ENCODE measurements around the gene RIN3. TPM values are rescaled to one million over a fixed set of nuclear protein-coding genes. Genes with fewer than 3 reads are reported as not detected.
A peak's percentile ranks its signal among the peaks of the same experiment; 100 is the strongest.

RIN3 gene
- total RNA-seq, 1 donor from 2014 or later, result 4.7 TPM

DNA sequence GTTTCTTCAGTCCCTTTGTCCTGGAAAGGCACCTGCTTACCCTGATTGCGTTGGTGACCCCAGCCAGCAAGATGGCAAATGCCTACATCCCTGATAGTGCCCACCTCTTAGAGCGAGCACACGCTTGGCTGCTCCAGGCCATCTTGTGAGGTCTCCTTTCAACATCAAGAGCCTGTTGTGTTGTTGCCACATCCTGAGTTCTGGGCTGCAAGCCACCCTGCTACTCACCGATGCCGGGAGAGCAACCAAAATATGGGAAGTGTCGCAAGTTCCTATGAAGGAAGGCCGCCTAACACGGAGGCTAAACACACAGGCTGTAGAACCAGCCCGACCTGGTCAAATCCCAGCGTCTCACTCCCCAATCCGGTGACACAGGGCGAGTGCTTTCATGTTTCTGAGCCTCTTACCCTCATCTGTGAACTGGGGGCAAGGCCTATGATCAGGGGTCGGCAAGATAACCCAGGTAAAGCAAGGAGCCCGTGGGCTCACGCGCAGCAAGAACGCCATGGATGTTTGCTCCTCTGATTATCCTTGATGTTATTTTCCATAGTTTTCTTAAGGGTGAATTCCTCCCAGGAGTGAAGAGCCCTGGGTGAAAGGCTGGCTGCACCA is 136.5 kb downstream of the RIN3 start:
- H3K9ac ChIP-seq (ENCODE audit: low read depth in 1 of 3, low read length in 3 of 3), result no peak overlapping the region
- no peak overlapping the region for H3K4me3 ChIP-seq (ENCODE audit: low read length in 3 of 3)
- H3K36me3 ChIP-seq (ENCODE audit: control insufficient read depth in 3 of 3, insufficient read depth in 3 of 3, low read length in 3 of 3), result peaks cover 0 to 5% (median 5%) of the 10 kb centered on the region in 3 donors
- H3K9me3 ChIP-seq (ENCODE audit: control insufficient read depth in 3 of 3, low read length in 3 of 3), result peaks cover 0 to 1% (median 0%) of the 10 kb centered on the region in 3 donors
- no peaks in the 10 kb centered on the region for H3K27me3 ChIP-seq (ENCODE audit: control insufficient read depth in 3 of 3, insufficient read depth in 3 of 3, low read length in 3 of 3)
- peaks cover 0 to 22% (median 4%) of the 10 kb centered on the region in 3 donors for H3K4me1 ChIP-seq (ENCODE audit: control insufficient read depth in 3 of 3, insufficient read depth in 3 of 3, low read length in 3 of 3)
- peak overlapping the region; percentile 40 for H3K27ac ChIP-seq (ENCODE audit: low read depth, low read length)

DNA sequence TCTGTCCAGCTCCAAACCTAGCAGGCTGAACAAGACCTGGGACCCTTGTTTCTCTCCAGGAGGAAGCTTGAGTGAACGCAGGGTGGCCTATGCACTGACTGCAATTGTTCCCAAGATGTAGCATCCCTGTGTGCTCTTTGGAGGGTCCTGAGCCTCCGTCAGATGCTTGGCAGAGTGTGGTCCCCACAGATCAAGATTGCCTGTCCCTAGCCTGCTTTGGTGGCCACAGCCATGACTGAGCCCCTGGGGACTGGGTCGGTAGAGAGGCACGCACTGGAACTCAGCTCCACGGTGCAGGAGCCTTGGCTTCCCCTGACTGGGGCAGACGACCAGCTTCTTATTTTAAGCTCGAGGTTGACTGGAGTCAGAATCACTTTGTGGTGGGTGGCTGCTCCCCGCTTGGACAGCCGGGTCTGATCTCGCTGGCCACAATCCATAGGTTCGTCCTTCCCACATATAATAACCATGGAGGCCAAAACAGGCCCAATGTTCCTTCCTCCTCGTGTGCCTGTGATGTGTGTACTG is 137.1 kb downstream of the RIN3 start:
- H3K9me3 ChIP-seq (ENCODE audit: control insufficient read depth in 3 of 3, low read length in 3 of 3), result no peaks in the 10 kb centered on the region
- peaks cover 0 to 27% (median 4%) of the 10 kb centered on the region in 3 donors for H3K4me1 ChIP-seq (ENCODE audit: control insufficient read depth in 3 of 3, insufficient read depth in 3 of 3, low read length in 3 of 3)
- peaks cover 0 to 5% (median 5%) of the 10 kb centered on the region in 3 donors for H3K36me3 ChIP-seq (ENCODE audit: control insufficient read depth in 3 of 3, insufficient read depth in 3 of 3, low read length in 3 of 3)
- no peak overlapping the region for H3K4me3 ChIP-seq (ENCODE audit: low read length in 3 of 3)
- no peak overlapping the region for H3K9ac ChIP-seq (ENCODE audit: low read depth in 1 of 3, low read length in 3 of 3)
- no peaks in the 10 kb centered on the region for H3K27me3 ChIP-seq (ENCODE audit: control insufficient read depth in 3 of 3, insufficient read depth in 3 of 3, low read length in 3 of 3)
- H3K27ac ChIP-seq (ENCODE audit: low read depth, low read length), result peak overlapping the region; percentile 40

DNA sequence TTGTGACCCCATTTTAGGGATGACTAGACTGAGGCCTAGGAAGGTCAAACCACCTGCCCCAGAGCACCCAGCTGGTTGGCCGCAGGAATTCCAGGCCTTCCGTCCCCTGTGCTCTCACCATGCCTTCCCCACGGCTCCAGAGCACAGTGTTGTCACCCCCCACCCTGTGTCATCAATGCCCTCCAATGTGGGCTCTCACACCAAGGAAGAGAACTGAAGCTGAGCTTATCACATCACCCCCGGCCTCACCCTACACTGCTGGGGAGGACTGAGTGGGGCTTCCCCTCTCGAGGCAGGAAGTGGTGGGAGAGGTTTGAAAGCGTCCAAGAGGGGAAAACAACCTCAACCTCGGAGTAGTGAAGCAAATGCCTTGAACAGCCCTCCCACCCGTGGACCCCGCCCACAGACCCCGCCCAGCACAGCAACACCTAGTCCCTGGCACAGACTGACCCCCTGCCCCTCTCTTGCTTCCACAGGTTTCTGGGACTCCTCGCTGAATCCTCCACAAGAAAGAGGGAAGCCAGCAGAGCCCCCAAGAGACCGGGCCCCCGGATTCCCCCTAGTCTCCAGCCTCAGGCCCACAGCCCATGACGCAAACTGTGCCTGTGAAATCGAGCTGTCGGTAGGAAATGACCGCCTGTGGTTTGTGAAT is 137.7 kb downstream of the RIN3 start:
- Histone ChIP-seq H3K9ac (ENCODE audit: low read depth in 1 of 3, low read length in 3 of 3) (no peak overlapping the region), H3K4me3 (ENCODE audit: low read length in 3 of 3) (no peak overlapping the region), H3K27ac (ENCODE audit: low read depth, low read length) (no peak overlapping the region), H3K9me3 (ENCODE audit: control insufficient read depth in 3 of 3, low read length in 3 of 3) (no peaks in the 10 kb centered on the region), H3K27me3 (ENCODE audit: control insufficient read depth in 3 of 3, insufficient read depth in 3 of 3, low read length in 3 of 3) (no peaks in the 10 kb centered on the region), H3K36me3 (ENCODE audit: control insufficient read depth in 3 of 3, insufficient read depth in 3 of 3, low read length in 3 of 3) (peaks cover 0 to 6% (median 5%) of the 10 kb centered on the region in 3 donors), H3K4me1 (ENCODE audit: control insufficient read depth in 3 of 3, insufficient read depth in 3 of 3, low read length in 3 of 3) (peaks cover 0 to 28% (median 4%) of the 10 kb centered on the region in 3 donors)

DNA sequence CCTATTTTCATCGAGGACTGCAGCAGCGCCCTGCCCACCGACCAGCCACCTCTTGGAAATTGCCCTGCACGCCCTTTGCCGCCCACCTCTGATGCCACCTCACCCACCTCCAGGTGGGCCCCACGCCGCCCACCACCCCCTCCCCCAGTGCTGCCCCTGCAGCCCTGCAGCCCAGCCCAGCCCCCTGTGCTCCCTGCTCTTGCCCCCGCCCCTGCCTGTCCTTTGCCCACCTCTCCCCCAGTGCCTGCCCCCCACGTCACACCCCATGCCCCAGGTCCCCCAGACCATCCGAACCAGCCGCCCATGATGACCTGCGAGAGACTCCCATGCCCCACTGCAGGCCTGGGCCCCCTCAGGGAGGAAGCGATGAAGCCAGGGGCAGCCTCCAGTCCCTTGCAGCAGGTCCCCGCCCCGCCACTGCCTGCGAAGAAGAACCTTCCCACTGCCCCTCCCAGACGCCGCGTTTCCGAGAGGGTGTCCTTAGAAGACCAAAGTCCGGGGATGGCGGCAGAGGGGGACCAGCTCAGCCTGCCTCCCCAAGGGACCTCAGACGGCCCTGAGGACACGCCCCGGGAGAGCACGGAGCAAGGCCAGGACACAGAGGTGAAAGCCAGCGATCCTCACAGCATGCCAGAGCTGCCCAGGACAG is 138.3 kb downstream of the RIN3 start:
- Histone ChIP-seq H3K27ac (ENCODE audit: low read depth, low read length) (peak overlapping the region; percentile 36), H3K9ac (ENCODE audit: low read depth in 1 of 3, low read length in 3 of 3) (no peak overlapping the region), H3K27me3 (ENCODE audit: control insufficient read depth in 3 of 3, insufficient read depth in 3 of 3, low read length in 3 of 3) (no peaks in the 10 kb centered on the region), H3K4me3 (ENCODE audit: low read length in 3 of 3) (peak overlapping the region in 1 of 3 donors; percentile 51), H3K36me3 (ENCODE audit: control insufficient read depth in 3 of 3, insufficient read depth in 3 of 3, low read length in 3 of 3) (peaks cover 0 to 8% (median 5%) of the 10 kb centered on the region in 3 donors), H3K4me1 (ENCODE audit: control insufficient read depth in 3 of 3, insufficient read depth in 3 of 3, low read length in 3 of 3) (peaks cover 0 to 31% (median 6%) of the 10 kb centered on the region in 3 donors), H3K9me3 (ENCODE audit: control insufficient read depth in 3 of 3, low read length in 3 of 3) (no peaks in the 10 kb centered on the region)

DNA sequence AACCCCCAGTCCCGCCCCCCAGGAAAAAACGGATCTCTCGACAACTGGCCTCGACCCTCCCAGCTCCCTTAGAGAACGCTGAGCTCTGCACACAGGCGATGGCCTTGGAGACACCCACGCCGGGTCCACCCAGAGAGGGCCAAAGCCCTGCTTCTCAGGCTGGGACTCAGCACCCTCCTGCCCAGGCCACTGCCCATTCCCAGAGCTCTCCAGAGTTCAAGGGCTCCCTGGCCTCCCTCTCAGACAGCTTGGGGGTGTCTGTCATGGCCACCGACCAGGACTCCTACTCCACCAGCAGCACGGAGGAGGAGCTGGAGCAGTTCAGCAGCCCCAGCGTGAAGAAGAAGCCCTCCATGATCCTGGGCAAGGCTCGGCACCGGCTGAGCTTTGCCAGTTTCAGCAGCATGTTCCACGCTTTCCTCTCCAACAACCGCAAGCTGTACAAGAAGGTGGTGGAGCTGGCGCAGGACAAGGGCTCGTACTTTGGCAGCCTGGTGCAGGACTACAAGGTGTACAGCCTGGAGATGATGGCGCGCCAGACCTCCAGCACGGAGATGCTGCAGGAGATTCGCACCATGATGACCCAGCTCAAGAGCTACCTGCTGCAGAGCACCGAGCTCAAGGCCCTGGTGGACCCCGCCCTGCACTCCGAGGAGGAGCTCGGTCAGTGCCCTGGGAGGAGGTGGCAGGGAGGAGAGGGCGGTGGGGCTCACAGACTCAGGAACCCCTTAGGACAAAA is 139.0 kb downstream of the RIN3 start:
- peaks cover 0 to 30% (median 8%) of the 10 kb centered on the region in 3 donors for H3K4me1 ChIP-seq (ENCODE audit: control insufficient read depth in 3 of 3, insufficient read depth in 3 of 3, low read length in 3 of 3)
- peak overlapping the region in 2 of 3 donors; percentile 29 to 51 for H3K4me3 ChIP-seq (ENCODE audit: low read length in 3 of 3)
- H3K27me3 ChIP-seq (ENCODE audit: control insufficient read depth in 3 of 3, insufficient read depth in 3 of 3, low read length in 3 of 3), result no peaks in the 10 kb centered on the region
- H3K9me3 ChIP-seq (ENCODE audit: control insufficient read depth in 3 of 3, low read length in 3 of 3), result no peaks in the 10 kb centered on the region
- peak overlapping the region in 1 of 3 donors; percentile 33 for H3K9ac ChIP-seq (ENCODE audit: low read depth in 1 of 3, low read length in 3 of 3)
- H3K36me3 ChIP-seq (ENCODE audit: control insufficient read depth in 3 of 3, insufficient read depth in 3 of 3, low read length in 3 of 3), result peaks cover 0 to 8% (median 5%) of the 10 kb centered on the region in 3 donors
- peak overlapping the region; percentile 36 for H3K27ac ChIP-seq (ENCODE audit: low read depth, low read length)

DNA sequence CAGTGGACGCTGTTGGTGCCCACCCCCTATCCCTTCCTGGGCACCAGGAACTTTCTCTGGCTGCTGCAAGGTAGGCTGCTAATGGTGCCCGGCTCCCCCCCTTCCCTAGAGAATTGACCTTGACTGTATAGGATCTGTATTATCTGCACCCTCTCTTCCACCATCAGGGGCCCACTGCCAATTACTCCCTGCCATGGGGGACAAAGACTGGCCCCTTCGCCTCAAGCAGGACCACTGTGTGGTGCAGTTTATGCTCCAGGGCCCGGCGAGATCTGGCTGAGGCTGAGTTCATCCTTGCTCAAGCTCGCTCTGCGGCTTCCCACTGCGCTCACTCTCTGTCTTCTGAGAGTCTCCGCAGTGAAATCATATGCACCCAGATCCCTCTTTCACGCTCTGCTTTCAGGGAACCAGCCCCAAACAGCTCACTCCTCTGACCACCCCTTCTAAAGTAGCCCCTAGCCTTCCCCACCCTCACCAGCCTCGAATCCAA is 139.6 kb downstream of the RIN3 start:
- H3K27me3 ChIP-seq (ENCODE audit: control insufficient read depth in 3 of 3, insufficient read depth in 3 of 3, low read length in 3 of 3), result no peaks in the 10 kb centered on the region
- H3K36me3 ChIP-seq (ENCODE audit: control insufficient read depth in 3 of 3, insufficient read depth in 3 of 3, low read length in 3 of 3), result peaks cover 0 to 8% (median 5%) of the 10 kb centered on the region in 3 donors
- peak overlapping the region in 1 of 3 donors; percentile 51 for H3K4me3 ChIP-seq (ENCODE audit: low read length in 3 of 3)
- H3K9me3 ChIP-seq (ENCODE audit: control insufficient read depth in 3 of 3, low read length in 3 of 3), result no peaks in the 10 kb centered on the region
- no peak overlapping the region for H3K27ac ChIP-seq (ENCODE audit: low read depth, low read length)
- peaks cover 3 to 32% (median 11%) of the 10 kb centered on the region in 3 donors for H3K4me1 ChIP-seq (ENCODE audit: control insufficient read depth in 3 of 3, insufficient read depth in 3 of 3, low read length in 3 of 3)
- H3K9ac ChIP-seq (ENCODE audit: low read depth in 1 of 3, low read length in 3 of 3), result peak overlapping the region in 1 of 3 donors; percentile 33

DNA sequence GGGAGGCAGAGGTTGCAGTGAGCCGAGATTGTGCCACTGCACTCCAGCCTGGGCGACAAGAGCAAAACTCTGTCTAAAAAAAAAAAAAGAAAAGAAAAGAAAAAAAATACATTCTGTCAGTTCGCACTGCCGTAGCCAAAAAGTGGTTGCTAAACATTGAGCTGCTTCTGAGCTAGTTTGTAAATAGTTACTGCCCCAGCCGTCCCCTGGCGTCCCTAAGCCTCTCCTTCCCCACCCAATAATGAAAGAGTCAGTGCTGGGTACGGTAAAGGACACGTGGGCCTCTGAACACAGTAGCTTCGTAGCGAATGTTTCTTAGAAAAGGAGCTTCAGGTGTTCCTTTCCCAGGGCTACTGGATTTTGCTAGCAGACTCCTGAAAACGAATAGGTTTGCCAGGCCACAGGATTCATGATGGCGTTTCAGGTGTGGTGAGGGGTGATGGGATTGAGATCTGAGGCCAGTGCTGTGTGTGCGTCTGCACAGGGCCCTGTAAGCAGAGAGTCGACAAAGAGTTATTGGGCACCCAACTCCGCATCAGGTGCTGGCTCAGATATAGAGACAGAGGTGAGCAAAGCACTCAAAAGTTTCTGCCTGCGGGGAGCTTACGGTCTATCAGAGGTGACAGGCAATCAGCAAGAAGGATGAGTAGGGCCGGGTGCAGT is 140.8 kb downstream of the RIN3 start:
- Histone ChIP-seq H3K27ac (ENCODE audit: low read depth, low read length) (no peak overlapping the region), H3K9ac (ENCODE audit: low read depth in 1 of 3, low read length in 3 of 3) (no peak overlapping the region), H3K36me3 (ENCODE audit: control insufficient read depth in 3 of 3, insufficient read depth in 3 of 3, low read length in 3 of 3) (peaks cover 0 to 8% (median 7%) of the 10 kb centered on the region in 3 donors), H3K27me3 (ENCODE audit: control insufficient read depth in 3 of 3, insufficient read depth in 3 of 3, low read length in 3 of 3) (no peaks in the 10 kb centered on the region), H3K4me3 (ENCODE audit: low read length in 3 of 3) (no peak overlapping the region), H3K4me1 (ENCODE audit: control insufficient read depth in 3 of 3, insufficient read depth in 3 of 3, low read length in 3 of 3) (peaks cover 3 to 33% (median 14%) of the 10 kb centered on the region in 3 donors), H3K9me3 (ENCODE audit: control insufficient read depth in 3 of 3, low read length in 3 of 3) (no peaks in the 10 kb centered on the region)

DNA sequence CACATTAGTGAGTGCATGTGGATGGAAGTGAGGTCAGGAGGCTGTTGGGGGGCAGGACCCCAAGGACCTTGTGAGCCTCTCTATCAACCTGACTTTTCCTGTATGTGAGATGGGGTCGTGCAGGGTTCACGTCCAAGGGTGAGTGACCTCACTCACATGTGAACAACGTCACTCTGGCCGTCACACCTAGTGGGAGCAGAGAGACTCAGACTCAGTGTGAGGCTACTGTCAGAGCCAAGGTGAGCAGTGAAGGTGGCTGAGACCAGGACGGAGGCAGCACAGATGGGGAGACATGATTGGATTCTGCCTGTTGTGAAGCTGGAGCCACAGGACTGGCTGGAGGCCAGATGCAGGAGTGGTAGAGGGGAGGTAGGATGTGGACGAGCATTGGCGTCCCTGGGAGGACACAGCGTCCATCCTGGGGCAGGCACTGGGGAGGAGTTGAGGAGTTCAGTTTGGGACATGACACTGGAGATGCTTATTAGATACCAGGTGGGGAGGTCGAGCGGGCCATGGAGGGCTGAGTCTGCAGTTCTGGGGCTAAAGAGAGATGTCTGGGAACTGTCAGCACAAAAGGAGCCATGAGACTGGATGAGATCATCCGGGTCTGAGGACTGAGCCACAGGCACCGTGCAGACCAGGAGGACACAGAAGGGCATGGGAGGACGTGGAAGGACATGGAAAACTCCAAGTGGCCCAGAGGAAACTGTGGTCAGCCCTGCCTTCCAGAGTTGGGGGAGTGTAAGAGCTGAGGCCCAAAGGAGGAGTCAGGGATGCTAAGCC is 142.0 kb downstream of the RIN3 start:
- H3K27ac ChIP-seq (ENCODE audit: low read depth, low read length), result no peak overlapping the region
- no peaks in the 10 kb centered on the region for H3K9me3 ChIP-seq (ENCODE audit: control insufficient read depth in 3 of 3, low read length in 3 of 3)
- peak overlapping the region in 1 of 3 donors; percentile 43 for H3K4me3 ChIP-seq (ENCODE audit: low read length in 3 of 3)
- H3K4me1 ChIP-seq (ENCODE audit: control insufficient read depth in 3 of 3, insufficient read depth in 3 of 3, low read length in 3 of 3), result peaks cover 3 to 40% (median 17%) of the 10 kb centered on the region in 3 donors
- H3K27me3 ChIP-seq (ENCODE audit: control insufficient read depth in 3 of 3, insufficient read depth in 3 of 3, low read length in 3 of 3), result no peaks in the 10 kb centered on the region
- H3K36me3 ChIP-seq (ENCODE audit: control insufficient read depth in 3 of 3, insufficient read depth in 3 of 3, low read length in 3 of 3), result peaks cover 0 to 8% (median 5%) of the 10 kb centered on the region in 3 donors
- peak overlapping the region in 1 of 3 donors; percentile 33 for H3K9ac ChIP-seq (ENCODE audit: low read depth in 1 of 3, low read length in 3 of 3)

Measured in skeletal muscle tissue (tissue), 4 donors.